T-helper 22 cell (primary cell): ENCODE measurements around the gene DOCK2.

Experiments used
- DNase-seq: peaks from one replicate; pipeline ENCODE4 v3.0.0-alpha.2; 2020; ENCODE audit warnings: low read depth

DOCK2 gene

GRCh38 chr5:169988947-169989346, 351.9 kb downstream of the DOCK2 start:
- no peak for DNase-seq

DNA sequence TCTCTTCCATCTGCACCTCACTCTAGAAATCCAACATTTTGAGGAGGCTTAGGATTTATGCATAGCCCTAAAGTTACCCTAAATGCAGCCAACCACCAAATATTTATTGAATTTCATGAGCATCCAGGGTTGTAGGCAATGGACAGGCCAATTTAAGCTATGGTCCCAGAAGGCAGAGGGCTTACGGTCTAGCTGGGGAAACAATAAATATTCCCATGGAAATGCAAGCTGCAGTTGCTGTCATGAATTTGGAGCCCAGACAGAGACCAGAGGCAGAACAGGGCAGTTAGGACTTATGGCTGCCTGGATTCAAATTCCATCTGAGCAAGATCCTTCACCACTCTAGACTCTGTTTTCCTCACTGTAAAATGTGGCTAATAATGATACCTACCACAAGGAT, 352.3 kb downstream of the DOCK2 start:
- DNase-seq, result no peak

- DNase-seq, result no peak
Measured at GRCh38 chr5:169991115-169991869, 354.2 kb downstream of the DOCK2 start.

DNA sequence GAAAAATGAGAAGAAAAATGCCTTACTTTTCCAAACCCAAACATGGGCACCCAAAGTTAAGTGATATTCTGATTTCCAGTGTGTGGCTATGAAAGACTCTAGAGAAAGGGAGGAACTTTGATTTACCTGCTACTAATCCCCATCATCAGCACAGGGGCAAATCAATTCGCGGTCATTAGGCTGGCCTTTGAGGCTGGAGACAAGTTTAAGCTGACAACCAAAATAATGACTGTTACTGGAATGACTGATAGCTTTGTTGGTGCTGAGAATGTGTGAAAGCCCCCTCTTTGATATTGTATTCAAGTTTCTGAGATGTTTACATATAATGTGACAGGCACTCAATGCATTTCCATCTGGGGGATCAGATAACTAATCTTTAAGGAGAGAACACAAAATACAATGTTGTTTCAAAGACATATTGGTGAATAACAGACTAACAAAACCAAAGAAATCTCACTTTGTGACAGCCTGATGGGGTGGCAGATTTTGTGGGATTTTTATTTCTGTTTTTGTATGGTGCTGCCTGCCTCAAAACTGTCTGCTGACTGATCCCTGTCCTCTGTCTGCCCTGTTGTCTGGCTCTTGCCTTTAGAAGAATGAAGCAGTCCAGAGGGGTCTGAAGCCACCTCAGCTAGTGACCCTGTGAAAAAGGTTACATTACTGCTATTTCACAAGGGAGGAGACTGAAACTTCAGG, 355.9 kb downstream of the DOCK2 start:
- no peak for DNase-seq

- no peak for DNase-seq
Measured at GRCh38 chr5:169993485-169993790, 356.4 kb downstream of the DOCK2 start.

- no peak for DNase-seq
Measured at GRCh38 chr5:169997798-169998197, 360.7 kb downstream of the DOCK2 start.

DNA sequence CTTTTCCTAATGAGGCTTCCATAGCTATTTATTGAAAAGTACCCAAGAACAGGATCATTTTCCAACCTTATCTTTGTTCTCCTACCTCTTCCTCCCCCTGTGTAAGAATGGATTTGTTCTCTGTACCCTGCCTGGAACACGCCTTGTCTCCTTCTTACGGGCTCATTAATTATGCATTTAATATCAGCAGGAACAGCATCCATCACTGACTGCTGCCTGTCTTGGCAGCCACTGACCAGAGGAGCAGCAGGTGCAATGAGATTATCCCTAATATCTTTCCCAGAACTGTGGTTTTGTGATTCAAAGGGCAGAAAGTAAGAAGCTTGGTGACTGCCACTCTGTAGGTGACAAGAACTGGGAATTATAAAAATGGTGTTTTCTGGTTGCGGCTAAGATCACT, 362.5 kb downstream of the DOCK2 start:
- no peak for DNase-seq

DNA sequence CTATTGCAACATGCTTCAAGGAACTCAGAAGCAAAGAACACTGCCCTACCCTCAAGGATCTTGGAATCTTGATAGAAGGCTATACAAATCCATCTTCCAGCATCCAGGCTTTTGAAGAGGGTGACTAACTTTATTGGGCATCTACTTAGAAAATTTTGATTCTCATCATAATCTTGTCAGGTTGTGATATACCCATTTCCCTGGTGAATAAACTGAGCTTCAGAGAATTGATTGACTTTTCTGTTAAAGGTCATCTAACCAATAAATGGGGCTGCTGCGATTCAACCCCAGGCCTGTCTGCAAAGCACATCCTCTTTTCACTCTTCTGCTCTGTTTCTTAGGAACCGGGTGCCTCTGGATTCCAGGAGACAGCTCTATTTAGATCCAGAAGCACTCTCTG, 363.1 kb downstream of the DOCK2 start:
- DNase-seq, result no peak

GRCh38 chr5:170006021-170006420, 368.9 kb downstream of the DOCK2 start:
- no peak for DNase-seq

DNA sequence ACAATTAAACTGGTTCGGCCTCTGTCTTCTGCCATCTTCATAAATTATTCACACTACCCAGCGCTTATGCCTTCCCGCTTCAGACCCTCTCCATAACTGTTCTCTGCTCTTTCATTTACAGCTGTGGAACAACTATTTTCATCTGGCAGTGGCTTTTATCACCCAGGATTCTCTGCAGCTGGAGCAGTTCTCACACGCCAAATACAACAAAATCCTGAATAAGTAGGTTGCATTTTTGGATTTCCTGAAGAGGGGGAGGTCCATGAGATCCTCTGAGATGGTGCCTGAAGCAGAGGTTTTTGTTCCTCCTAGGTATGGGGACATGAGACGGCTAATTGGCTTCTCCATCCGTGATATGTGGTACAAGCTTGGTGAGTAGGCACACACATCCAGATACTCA, 371.3 kb downstream of the DOCK2 start:
- DNase-seq, result no peak

DNA sequence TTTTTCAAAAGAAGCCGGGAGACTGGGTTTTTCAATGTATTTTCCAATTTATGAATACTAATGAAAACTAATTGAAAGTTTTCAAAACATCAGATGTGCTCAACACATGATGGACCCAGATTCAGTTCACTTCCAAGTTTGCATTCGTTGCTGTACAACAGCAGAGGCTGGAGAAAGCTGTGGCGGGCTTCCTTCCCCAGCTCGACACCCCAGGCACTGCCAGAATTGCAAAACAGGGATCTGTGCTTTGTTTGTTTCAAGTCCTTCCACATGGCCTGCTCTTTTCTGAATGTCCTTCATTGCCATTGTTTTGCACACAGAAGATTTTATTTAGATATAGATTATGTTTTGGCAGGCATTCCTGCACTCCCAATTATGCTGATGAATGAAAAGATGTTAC, 373.5 kb downstream of the DOCK2 start:
- DNase-seq, result no peak

- no peak for DNase-seq
Measured at GRCh38 chr5:170011751-170012150, 374.7 kb downstream of the DOCK2 start.

GRCh38 chr5:170012622-170013021, 375.5 kb downstream of the DOCK2 start:
- DNase-seq, result no peak

GRCh38 chr5:170020423-170020822, 383.3 kb downstream of the DOCK2 start:
- DNase-seq, result no peak

DNA sequence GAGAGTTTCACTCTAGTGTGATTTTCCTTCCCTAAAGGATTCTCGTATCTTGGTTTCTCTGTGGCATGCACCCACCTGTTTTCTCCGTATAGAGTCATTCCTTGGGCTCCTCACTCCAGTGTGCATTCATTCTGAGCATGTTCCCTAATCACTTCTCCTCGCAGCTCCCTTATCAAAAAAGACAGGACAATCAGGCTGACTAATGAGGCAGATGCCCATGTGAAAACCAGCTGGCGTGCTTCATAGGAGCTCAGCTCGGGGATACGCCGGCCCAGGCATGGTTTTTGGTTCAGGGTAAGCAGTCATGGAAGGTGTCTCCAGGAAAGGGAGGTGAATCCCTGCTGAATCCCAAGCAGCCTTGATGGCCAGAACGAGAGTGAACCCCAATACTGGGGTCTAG, 384.4 kb downstream of the DOCK2 start:
- no peak for DNase-seq

DNA sequence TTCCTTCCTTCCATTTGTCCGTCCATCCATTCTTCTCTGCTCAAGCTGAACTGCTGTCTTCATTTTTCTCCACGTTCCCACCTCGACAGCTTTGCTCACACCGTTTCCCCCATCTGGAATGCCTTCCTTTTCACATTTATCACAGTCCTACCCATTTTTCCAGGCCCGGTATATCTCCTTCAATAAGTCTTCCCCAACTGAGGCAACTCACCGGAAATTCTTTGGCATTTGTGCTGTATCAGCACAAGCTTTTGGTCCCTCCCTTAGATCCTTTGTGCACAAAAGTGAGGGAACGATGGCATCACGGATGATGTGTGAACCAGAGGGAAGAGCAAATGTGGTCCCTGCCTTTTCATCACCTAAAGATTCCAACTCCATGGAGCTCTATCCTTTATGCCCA, 388.8 kb downstream of the DOCK2 start:
- DNase-seq, result no peak

DNA sequence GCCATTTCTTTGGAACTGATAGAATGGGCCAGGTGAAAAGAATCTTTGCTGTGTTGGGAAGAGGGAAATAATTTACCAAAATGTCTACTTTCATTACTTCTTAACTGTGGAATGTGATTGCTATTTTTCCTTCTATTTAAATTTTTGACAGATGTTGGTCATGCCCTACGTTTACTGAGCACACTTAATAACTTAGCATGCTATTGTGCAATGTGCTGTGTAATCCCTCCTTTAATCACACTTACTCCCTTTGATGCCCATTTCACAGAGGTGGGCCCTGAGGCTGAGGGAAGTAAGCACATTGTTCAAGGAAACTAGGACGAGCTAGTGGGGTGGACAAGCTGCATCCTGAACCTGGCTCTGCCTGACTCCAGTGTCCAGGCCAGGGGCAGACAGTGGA, 391.0 kb downstream of the DOCK2 start:
- no peak for DNase-seq

- no peak for DNase-seq
Measured at GRCh38 chr5:170034231-170034630, 397.2 kb downstream of the DOCK2 start.

- no peak for DNase-seq
Measured at GRCh38 chr5:170038241-170038640, 401.2 kb downstream of the DOCK2 start.

DNA sequence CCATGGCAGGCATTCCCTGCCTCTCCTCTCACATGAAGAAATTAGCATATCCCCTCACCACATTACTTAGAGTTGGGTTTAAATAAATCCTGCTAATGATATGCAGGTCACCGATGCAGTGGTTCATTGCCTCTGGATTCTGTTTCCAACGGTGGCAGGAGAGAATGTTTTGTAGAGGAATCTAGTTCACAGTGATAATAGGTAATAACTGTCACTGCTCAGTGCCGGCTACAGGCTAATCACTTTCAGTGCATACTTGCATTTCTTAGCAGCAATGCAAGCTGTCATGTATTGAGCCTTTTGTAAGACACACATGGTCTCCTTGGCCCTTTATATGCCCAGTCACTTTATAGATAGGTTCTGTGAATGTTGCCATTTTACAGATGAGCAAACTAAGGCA, 402.8 kb downstream of the DOCK2 start:
- no peak for DNase-seq

DNA sequence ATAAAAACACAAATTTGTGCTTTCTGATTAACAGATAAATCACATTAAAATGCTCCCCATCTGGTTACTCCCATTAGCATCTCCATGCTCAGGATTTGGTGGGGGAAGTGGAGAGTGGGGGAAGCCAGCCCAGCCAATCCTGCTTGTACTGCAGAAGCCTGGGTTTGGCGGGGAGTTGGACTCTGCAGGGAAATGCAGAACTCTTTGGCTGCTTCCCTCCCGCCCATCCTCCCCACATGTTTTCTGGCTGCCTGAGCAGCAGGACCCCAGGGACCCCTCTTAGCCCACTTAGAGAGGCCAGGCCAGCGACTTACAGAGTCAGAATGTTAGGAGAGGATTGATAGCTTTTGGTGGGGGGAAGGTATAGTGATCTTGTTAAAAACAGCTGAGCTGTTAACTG, 409.2 kb downstream of the DOCK2 start:
- no peak for DNase-seq

DNA sequence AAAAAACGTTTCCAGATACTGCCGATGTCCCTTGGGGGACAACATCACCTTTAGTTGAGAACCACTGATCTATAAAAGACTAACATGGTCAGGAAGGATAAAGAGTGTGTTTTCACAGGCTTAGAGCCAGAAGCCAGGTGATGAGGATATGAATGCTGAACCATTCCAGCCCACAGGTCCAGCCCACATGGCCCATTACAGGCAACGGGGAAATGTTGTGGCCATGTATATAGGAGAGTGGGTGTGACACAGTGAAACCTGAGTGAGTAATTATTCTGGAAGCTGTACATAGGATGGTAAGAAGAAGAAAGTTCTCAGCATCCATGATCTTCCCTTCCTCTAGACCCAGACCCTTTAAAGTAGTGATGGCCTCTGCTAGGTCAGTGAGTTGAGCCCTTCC, 412.6 kb downstream of the DOCK2 start:
- no peak for DNase-seq

DNA sequence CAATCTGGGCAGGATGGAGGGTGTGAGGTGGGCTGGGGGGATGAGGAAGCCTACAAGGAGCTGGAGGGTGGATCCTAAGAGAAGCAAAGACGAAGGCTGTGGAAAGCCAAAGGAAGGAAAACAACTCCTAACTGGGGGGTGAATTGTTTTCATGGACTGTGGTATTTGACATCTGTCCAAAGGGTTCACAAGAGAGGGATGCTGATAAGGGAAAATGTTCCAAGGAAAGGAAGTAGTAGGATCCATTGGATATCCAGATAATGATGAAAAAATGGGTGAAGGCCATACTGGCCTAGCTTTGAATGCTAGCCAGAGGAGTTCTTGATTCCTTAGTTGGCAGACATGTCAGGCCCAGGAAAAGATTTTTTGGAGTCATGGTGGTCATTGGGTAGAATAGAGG, 416.8 kb downstream of the DOCK2 start:
- DNase-seq, result no peak

DNA sequence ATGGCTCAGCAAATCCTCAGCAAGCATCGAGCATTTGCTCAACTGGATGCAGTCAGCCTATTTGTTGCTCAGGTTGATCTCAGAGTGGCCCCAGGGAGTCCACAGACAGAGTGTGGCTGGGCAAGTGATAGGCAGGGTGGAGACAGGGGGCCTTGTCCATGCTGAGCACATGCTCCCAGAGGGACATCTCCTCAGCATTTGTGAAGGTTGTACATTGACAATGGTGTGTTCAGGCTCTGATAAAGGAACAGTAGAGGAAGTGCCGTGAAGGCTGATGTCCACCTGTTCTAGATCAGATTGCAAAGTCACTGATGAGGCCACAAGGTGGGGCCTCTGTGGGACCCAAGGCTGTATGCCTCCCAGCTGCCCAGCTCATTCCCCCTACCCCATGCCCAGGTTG, 418.5 kb downstream of the DOCK2 start:
- no peak for DNase-seq
